Measurements from ENCODE around the gene GPHN. TPM values are rescaled to one million over a fixed set of nuclear protein-coding genes. Genes with fewer than 3 reads are reported as not detected.

GPHN gene
- total and polyA plus RNA-seq, 2 donors from 2014 or later, result 35.4 to 62.0 TPM

DNA sequence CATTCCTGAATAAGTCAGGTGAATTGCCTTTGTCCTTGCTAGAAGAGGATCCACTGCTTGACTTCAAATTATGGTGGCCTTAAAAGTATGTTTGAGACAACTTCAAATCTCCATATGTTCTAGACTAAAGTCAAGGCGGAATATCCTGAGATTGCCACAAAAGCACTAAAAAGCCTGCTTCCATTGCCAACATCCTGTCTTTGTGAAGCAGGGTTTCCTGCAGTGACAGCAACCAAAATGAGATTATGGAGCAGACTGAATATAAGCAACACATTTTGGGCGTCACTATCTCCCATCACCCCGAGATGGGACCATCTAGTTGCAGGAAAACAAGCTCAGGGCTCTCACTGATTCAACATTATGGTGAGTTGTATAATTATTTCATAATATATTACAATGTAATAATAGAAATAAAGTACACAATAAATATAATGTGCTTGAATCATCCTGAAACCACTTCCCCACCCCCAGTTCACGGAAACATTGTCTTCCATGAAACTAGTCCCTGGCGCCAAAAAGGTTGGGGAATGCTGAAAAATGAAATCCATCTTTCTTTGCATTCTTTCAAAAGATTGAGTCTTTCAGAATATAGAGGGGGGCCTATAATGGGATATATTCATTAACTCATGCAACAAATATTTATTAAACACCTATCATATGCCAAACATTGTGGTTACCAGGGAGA, 143.7 kb downstream of the GPHN start:
- Histone ChIP-seq H3K36me3 (ENCODE audit: control insufficient read depth in 2 of 3, insufficient read depth in 3 of 3, low read length in 3 of 3) (no peaks in the 10 kb centered on the region), H3K27ac (ENCODE audit: low read depth in 2 of 2, low read length in 2 of 2) (no peak overlapping the region), H3K9ac (ENCODE audit: low read length in 3 of 3) (no peak overlapping the region), H3K27me3 (ENCODE audit: control insufficient read depth, insufficient read depth, low read length) (no peaks in the 10 kb centered on the region), H3K4me1 (ENCODE audit: control insufficient read depth in 2 of 3, insufficient read depth in 2 of 3, low read depth in 1 of 3, low read length in 3 of 3) (peaks cover 0 to 10% (median 3%) of the 10 kb centered on the region in 3 donors), H3K4me3 (ENCODE audit: low read length in 3 of 3) (no peak overlapping the region), H3K9me3 (ENCODE audit: control insufficient read depth in 2 of 3, insufficient read depth in 1 of 3, low read length in 3 of 3) (no peaks in the 10 kb centered on the region)
- FAIRE-seq (no peak), DNase-seq (no peak)
- intact Hi-C loops (cut with DNase I), result no loop called here
- TF ChIP-seq, protein P1, sequence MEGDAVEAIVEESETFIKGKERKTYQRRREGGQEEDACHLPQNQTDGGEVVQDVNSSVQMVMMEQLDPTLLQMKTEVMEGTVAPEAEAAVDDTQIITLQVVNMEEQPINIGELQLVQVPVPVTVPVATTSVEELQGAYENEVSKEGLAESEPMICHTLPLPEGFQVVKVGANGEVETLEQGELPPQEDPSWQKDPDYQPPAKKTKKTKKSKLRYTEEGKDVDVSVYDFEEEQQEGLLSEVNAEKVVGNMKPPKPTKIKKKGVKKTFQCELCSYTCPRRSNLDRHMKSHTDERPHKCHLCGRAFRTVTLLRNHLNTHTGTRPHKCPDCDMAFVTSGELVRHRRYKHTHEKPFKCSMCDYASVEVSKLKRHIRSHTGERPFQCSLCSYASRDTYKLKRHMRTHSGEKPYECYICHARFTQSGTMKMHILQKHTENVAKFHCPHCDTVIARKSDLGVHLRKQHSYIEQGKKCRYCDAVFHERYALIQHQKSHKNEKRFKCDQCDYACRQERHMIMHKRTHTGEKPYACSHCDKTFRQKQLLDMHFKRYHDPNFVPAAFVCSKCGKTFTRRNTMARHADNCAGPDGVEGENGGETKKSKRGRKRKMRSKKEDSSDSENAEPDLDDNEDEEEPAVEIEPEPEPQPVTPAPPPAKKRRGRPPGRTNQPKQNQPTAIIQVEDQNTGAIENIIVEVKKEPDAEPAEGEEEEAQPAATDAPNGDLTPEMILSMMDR (IDR thresholded peaks at IDR 0.05; ENCODE audit: borderline replicate concordance, extremely low read depth, insufficient read depth), result no peak

DNA sequence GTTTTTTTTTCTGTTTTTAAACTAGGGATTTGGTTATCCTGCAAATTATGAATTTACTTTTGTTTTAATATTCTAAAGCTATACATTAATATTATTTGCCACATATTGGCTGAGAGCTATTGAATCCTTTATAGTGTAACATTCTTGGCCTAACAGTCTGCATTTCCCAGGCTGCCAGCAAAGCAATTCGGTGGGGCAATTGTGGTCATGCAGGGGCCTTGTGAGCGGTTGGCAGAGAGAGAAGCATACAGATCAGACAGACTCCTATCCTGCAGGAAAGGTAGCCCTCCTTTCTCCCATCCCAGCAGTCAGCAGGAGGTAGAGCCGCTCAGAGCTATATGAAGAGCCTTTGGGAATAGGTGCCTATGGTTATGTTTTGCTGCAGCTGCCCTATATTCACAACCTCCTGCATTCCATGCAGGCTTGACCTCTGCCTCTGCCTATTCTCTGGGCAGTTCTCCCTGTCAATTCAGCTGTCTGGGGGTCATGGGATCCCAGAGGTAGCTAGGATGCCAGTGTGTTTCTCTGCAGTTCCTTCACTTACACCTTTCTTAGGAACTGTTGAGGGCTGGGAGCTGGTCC, 144.7 kb downstream of the GPHN start:
- Histone ChIP-seq H3K27ac (ENCODE audit: low read depth in 2 of 2, low read length in 2 of 2) (no peak overlapping the region), H3K4me3 (ENCODE audit: low read length in 3 of 3) (no peak overlapping the region), H3K4me1 (ENCODE audit: control insufficient read depth in 2 of 3, insufficient read depth in 2 of 3, low read depth in 1 of 3, low read length in 3 of 3) (peaks cover 0 to 10% (median 3%) of the 10 kb centered on the region in 3 donors), H3K36me3 (ENCODE audit: control insufficient read depth in 2 of 3, insufficient read depth in 3 of 3, low read length in 3 of 3) (no peaks in the 10 kb centered on the region), H3K9me3 (ENCODE audit: control insufficient read depth in 2 of 3, insufficient read depth in 1 of 3, low read length in 3 of 3) (peaks cover 0 to 7% (median 6%) of the 10 kb centered on the region in 3 donors), H3K9ac (ENCODE audit: low read length in 3 of 3) (no peak overlapping the region), H3K27me3 (ENCODE audit: control insufficient read depth, insufficient read depth, low read length) (no peaks in the 10 kb centered on the region)
- DNase-seq (no peak), FAIRE-seq (no peak)
- TF ChIP-seq, protein P1 (IDR thresholded peaks at IDR 0.05; ENCODE audit: borderline replicate concordance, extremely low read depth, insufficient read depth), result no peak
- intact Hi-C loops (cut with DNase I), result no loop called here

DNA sequence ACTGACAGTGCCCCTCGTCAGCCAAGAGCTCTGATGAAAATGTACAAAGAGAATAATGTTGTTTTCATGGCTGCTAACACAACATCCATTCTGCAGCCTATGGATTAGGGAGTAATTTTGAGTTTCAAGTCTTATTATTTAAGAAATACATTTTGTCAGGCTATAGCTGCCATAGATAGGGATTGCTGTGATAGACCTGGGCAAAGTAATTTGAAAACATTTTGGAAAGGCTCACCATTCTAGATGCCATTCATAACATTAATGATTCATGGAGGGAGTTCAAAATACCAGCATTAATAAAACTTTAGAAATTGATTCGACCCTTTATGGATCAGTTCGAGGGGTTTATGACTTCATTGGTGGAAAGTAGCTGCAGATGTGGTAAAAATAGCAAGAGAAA, 149.8 kb downstream of the GPHN start:
- Histone ChIP-seq H3K4me3 (ENCODE audit: low read length in 3 of 3) (no peak overlapping the region), H3K36me3 (ENCODE audit: control insufficient read depth in 2 of 3, insufficient read depth in 3 of 3, low read length in 3 of 3) (no peaks in the 10 kb centered on the region), H3K4me1 (ENCODE audit: control insufficient read depth in 2 of 3, insufficient read depth in 2 of 3, low read depth in 1 of 3, low read length in 3 of 3) (peaks cover 0 to 2% (median under 1%) of the 10 kb centered on the region in 3 donors), H3K9me3 (ENCODE audit: control insufficient read depth in 2 of 3, insufficient read depth in 1 of 3, low read length in 3 of 3) (peaks cover 0 to 15% (median 6%) of the 10 kb centered on the region in 3 donors), H3K27me3 (ENCODE audit: control insufficient read depth, insufficient read depth, low read length) (no peaks in the 10 kb centered on the region), H3K9ac (ENCODE audit: low read length in 3 of 3) (no peak overlapping the region), H3K27ac (ENCODE audit: low read depth in 2 of 2, low read length in 2 of 2) (no peak overlapping the region)
- TF ChIP-seq, protein P1 (IDR thresholded peaks at IDR 0.05; ENCODE audit: borderline replicate concordance, extremely low read depth, insufficient read depth), result no peak
- intact Hi-C loops (cut with DNase I), result no loop called here
- FAIRE-seq (no peak), DNase-seq (no peak)

All from kidney (tissue), 14 donors.